ENCODE results near the gene APOBEC3H.
"Not testable (repeated sequence)": the region's sequence is repeated elsewhere in the genome, so short reads cannot be mapped to it uniquely, and the experiment has no call there.

Gene APOBEC3H

GRCh38 chr22:39097098-39098020 lies at the start of gene APOBEC3H:
TSS of gene APOBEC3H (plus strand) at chr22:39097244. CDS start at chr22:39100279, 3,035 bp downstream.
- DNase-seq, result no peak

GRCh38 chr22:39049486-39049885 lies 47.6 kb upstream of the APOBEC3H start:
- DNase-seq, result not testable (repeated sequence)

DNA sequence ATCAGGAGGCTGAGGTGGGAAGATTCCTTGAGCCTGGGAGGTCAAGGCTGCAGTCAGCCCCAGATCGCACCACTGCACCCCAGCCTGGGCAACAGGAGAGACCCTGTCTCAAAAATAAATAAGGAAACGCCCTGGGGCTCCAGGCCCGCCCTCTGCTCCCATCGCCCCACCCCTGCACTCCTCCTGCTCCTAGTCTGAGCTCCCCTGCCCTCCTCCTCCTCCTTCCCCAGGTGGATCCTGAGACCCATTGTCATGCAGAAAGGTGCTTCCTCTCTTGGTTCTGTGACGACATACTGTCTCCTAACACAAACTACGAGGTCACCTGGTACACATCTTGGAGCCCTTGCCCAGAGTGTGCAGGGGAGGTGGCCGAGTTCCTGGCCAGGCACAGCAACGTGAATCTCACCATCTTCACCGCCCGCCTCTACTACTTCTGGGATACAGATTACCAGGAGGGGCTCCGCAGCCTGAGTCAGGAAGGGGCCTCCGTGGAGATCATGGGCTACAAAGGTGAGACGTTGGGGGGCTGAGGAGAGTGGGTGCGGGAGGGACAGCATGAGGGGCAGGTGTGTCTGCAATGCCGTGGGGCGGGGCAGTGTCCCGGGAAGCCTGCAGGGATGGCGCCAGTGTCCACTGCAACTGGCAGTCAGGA lies 45.1 kb upstream of the APOBEC3H start:
- not testable (repeated sequence) for DNase-seq

GRCh38 chr22:39055658-39056057 lies 41.4 kb upstream of the APOBEC3H start:
- DNase-seq, result no peak

- not testable (repeated sequence) for DNase-seq
These were observed 35.8 kb upstream of the APOBEC3H start for GRCh38 chr22:39061290-39061689.

GRCh38 chr22:39061951-39062350 lies 35.1 kb upstream of the APOBEC3H start:
- DNase-seq, result not testable (repeated sequence)

DNA sequence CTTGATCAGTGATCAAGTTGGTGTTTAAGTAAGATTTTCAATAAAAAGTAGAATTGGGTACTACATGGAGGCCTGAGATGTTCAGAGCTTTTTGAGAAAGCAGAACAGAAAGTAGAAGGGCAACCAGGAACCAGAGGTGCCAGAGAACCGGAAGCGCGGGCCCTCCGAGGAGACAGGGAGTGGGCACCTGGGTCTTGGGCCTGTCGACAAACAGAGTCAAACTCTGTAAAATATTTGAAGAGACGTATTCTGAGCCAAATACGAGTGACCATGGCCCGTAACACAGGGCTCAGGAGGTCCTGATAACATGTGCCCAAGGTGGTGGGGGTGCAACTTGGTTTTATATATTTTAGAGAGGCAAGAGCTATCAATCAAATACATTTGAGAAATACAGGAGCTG lies 33.1 kb upstream of the APOBEC3H start:
- DNase-seq, result not testable (repeated sequence)

- not testable (repeated sequence) for DNase-seq
These were observed 30.4 kb upstream of the APOBEC3H start for GRCh38 chr22:39066442-39067276.

DNA sequence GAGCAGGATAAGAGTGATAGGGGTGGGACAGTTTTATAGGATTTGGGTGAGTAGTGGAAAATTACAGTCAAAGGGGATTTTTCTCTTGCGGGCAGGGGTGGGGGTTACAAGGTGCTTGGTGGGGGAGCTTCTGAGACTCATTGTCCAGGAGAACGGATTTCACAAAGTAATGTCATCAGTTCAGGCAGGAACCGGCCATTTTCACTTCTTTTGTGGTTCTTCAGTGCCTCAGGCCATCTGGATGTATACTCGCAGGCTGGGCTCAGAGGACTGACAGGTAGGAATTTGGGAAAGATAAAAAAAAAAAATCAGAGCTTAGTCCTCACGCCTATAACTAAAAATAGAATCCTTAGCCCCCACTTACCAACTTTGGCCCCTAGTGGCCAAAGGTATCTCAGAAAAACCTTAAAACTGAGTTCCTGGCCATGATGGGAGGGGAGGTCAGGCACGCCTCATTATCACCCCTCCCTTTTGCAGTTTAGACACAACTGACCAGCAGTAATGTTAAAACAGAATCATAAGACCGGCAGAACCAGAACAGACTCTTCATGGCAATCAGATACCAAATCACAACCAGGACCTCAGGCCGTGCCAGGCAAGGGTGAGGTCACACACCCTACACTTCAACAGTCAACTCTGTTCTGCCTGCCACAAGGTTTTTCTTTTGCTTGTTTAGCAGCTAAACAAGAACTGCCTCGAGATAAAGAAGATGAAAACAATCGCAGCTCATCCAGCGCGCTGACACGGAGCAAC lies 28.8 kb upstream of the APOBEC3H start:
- no peak for DNase-seq

DNA sequence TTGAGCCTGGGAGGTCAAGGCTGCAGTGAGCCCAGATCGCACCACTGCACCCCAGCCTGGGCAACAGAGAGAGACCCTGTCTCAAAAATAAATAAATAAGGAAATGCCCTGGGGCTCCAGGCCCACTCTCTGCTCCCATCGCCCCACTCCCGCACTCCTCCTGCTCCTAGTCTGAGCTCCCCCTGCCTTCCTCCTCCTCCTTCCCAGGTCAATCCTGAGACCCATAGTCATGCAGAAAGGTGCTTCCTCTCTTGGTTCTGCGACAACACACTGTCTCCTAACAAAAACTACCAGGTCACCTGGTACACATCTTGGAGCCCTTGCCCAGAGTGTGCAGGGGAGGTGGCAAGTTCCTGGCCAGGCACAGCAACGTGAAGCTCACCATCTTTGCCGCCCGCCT lies 26.9 kb upstream of the APOBEC3H start:
- DNase-seq, result no peak

- not testable (repeated sequence) for DNase-seq
These were observed 24.5 kb upstream of the APOBEC3H start for GRCh38 chr22:39072581-39072981.

DNA sequence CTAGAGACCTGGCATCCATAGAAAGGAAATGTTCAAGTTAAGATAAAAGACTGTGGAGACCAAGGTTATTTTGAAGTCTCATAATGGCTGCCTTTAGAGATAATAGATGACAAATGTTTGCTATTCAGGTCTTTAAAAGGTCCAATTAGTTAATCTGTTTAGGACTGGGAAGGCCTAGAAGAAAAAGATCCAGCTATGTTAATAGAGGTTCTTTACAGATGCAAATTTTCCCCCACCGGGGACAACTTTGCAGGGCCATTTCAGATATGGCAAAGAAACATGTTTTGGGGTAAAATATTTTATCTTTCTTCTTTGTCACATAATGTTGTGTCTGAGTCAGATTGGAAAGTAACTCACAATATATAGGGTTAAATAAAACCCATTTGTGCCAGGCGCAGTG lies 23.1 kb upstream of the APOBEC3H start:
- DNase-seq, result no peak

GRCh38 chr22:39076155-39077025 lies 20.7 kb upstream of the APOBEC3H start:
- not testable (repeated sequence) for DNase-seq

DNA sequence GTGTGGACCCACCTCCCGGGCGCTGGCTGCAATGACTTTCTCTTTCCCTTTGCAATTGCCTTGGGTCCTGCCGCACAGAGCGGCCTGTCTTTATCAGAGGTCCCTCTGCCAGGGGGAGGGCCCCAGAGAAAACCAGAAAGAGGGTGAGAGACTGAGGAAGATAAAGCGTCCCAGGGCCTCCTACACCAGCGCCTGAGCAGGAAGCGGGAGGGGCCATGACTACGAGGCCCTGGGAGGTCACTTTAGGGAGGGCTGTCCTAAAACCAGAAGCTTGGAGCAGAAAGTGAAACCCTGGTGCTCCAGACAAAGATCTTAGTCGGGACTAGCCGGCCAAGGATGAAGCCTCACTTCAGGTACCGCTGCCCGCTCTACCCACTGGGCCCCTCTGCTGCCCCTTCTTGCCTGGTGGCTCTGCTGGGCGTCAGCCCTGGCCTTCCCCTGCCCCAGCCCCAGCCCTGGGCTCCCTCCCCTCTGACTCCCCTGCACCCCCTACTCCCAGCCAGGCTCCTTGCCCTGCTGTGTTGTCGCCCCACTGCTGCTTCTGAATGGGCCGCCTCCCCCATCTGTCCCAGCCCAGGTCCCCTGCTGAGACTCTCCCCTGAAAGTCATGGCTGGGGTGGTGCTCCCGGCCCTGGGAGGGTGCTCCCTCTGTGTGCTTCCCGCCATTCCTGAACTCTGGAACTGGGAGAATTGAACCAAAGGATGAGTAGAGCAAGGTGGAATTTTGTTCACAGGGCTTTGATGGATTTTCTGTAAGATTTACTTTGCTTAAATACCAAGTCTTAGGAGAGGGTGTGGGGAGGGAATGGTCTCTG lies 19.8 kb upstream of the APOBEC3H start, which contains the start of gene APOBEC3G:
Gene APOBEC3G (plus strand): TSS at position 250 of the 815 bp plus-strand sequence. CDS start 87 bp downstream, at position 337.
- peak in 1 of 2 donors; percentile 0 for DNase-seq

DNA sequence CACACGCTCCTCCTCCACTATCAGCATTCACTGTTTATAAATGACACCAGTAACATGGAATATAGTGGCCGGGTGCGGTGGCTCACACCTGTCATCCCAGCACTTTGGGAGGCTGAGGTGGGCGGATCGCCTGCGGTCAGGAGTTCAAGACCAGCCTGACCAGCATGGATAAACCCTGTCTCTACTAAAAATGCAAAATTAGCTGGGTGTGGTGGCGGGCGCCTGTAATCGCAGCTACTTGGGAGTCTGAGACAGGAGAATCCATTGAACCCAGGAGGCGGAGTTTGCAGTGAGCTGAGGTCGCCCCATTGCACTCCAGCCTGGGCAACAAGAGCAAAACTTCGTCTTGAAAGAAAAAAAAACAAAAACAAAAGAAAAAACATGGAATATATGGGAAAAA lies 19.1 kb upstream of the APOBEC3H start:
- not testable (repeated sequence) for DNase-seq

GRCh38 chr22:39078329-39078728 lies 18.7 kb upstream of the APOBEC3H start:
- DNase-seq, result no peak

DNA sequence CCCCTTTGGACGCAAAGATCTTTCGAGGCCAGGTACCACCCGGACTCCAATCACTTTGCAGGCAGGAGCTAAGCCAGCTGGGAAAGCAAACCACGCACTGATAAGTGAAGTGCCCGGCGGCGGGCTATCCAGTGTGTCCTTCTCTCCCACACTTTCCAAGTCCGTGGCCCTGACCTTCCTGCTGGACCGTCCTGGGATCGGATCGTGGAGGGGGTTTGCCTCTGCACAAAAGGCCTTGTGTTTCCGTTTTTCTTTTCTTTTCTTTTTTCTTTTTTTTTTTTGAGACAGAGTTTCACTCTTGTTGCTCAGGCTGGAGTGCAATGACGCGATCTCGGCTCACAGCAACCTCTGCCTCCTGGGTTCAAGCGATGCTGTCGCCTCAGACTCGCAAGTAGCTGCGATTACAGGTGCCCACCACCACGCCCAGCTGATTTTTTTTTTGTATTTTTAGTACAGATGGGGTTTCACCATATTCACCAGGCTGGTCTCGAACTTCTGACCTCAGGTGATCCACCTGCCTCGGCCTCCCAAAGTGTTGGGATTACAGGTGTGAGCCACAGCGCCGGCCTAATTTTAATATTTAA lies 17.9 kb upstream of the APOBEC3H start:
- not testable (repeated sequence) for DNase-seq

DNA sequence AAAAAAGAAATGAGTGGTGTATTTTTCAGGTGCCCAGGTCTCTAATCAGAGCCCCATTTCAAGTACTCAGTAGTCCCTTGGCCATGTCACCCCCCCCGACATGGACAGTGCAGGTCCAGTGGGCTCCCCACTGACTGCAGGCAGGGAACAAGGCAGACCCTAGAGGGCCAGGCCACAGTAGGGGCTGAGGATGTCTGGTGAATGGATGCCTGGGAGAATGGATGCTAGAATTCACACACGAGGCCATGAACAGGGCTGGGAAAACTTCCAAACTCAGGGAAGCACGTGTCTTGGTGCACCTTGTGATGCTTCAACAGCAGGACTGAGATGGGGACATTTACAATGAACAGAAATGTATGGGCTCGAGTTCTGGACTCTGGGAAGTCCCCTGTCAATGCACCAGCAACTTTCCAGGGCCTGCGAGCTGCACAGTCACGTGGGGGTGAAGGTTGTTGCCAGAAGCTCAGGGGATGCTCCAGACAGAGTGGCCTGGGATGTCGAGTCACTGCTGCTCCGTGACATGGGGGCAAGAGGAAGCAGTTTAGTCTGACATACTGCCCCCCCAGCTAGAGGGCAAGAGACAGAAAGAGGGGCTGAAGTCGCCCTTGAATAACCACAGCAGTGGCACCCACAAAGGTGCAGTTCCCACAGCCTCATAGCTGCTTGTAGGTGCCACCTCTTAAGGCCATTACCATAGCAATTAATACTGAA lies 16.8 kb upstream of the APOBEC3H start:
- no peak for DNase-seq

GRCh38 chr22:39081016-39081415 lies 16.0 kb upstream of the APOBEC3H start:
- DNase-seq, result no peak
